GM12878 (cell line): ENCODE measurements around the gene LRGUK.

ENCODE experiments used
- BMI1 ChIP-seq: fragments of 450-650 bp; IDR thresholded peaks from 2 replicates; pipeline ENCODE4 v1.6.1; 2016; ENCODE audit warnings: mild to moderate bottlenecking, moderate library complexity, borderline replicate concordance
- CHD2 ChIP-seq: IDR thresholded peaks from 2 replicates; pipeline ENCODE4 v1.6.1; 2011; ENCODE audit warnings: low read depth, low read length, improper control_type of control experiment, borderline replicate concordance
- EZH2 ChIP-seq: IDR thresholded peaks from 2 replicates; pipeline ENCODE4 v1.6.1; 2012; ENCODE audit warnings: low read depth, mild to moderate bottlenecking, control low read depth, inconsistent platforms, low read length, borderline replicate concordance; ENCODE audit not compliant: control insufficient read depth
- GABPA ChIP-seq: IDR thresholded peaks from 2 replicates; pipeline ENCODE4 v1.6.1; 2014; ENCODE audit warnings: antibody characterized with exemption, low read depth, mild to moderate bottlenecking, inconsistent platforms
- HDGF ChIP-seq: fragments of 450-650 bp; IDR thresholded peaks from 2 replicates; pipeline ENCODE4 v1.6.1; 2016; ENCODE audit warnings: antibody characterized with exemption
- JUND ChIP-seq: IDR thresholded peaks from 2 replicates; pipeline ENCODE4 v1.6.1; 2012; ENCODE audit warnings: low read depth, mild to moderate bottlenecking, low read length, improper control_type of control experiment, moderate library complexity
- POLR2AphosphoS5 ChIP-seq: IDR thresholded peaks from 2 replicates; pipeline ENCODE4 v1.6.1; 2011; ENCODE audit warnings: mild to moderate bottlenecking, low read length, inconsistent platforms
- RCOR1 ChIP-seq: conservative IDR thresholded peaks from 2 replicates; pipeline ENCODE4 v1.6.1; 2012; ENCODE audit warnings: low read depth, low read length, improper control_type of control experiment
- TCF12 ChIP-seq: IDR thresholded peaks from 2 replicates; pipeline ENCODE4 v1.6.1; 2011; ENCODE audit warnings: low read depth, mild to moderate bottlenecking, low read length
- YY1 ChIP-seq: IDR thresholded peaks from 2 replicates; pipeline ENCODE4 v1.6.1; 2011; ENCODE audit warnings: low read depth, mild to moderate bottlenecking, low read length
- TF ChIP-seq, protein P1 (sequence below), 3 experiments: IDR thresholded peaks in 2 of 3; conservative IDR thresholded peaks in 1 of 3; 2 replicates each; pipeline ENCODE4 v1.5.1; 2011; ENCODE audit warnings: low read depth in 3 of 3, low read length in 3 of 3, mild to moderate bottlenecking in 3 of 3, control low read depth in 2 of 3, moderate library complexity in 2 of 3, inconsistent platforms in 1 of 3, mixed read lengths in 1 of 3; ENCODE audit not compliant: control insufficient read depth in 2 of 3, insufficient read depth in 1 of 3; ENCODE audit errors: extremely low read depth in 1 of 3
- TF ChIP-seq, protein P2 (sequence below): IDR thresholded peaks from 2 replicates; pipeline ENCODE4 v1.6.1; 2012; ENCODE audit warnings: mild to moderate bottlenecking, low read depth, low read length
- TF ChIP-seq, protein P3 (sequence below): fragments of 450-650 bp; conservative IDR thresholded peaks from 2 replicates; pipeline ENCODE4 v1.6.1; 2017; ENCODE audit warnings: mild to moderate bottlenecking, moderate library complexity
- TF ChIP-seq, protein P4 (sequence below): IDR thresholded peaks from 2 replicates; pipeline ENCODE4 v1.6.1; 2012; ENCODE audit warnings: low read length, inconsistent platforms

DNA sequence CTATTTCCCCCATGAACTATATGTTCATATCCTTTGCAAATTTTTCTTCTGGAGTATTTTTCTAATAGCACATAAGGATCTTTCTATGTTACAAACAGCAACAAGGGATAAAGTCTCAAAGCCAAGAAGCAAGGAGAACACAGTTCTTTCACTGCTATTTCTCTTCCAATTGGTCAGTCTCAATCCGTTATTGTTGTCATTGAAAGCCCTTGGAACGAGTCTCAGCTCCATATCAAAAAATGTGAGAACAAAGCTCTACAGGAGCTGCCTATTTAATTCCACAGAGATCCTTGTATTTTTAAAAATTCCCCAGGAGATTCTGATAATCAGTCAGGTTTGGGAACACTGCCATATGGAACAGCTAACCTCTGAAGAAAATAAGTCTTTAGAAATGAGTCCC lies 173.8 kb downstream of the LRGUK start:
- no peak for TF ChIP-seq YY1
- no peak for TF ChIP-seq POLR2AphosphoS5
- TF ChIP-seq CHD2: no peak
- TF ChIP-seq, protein P1, sequence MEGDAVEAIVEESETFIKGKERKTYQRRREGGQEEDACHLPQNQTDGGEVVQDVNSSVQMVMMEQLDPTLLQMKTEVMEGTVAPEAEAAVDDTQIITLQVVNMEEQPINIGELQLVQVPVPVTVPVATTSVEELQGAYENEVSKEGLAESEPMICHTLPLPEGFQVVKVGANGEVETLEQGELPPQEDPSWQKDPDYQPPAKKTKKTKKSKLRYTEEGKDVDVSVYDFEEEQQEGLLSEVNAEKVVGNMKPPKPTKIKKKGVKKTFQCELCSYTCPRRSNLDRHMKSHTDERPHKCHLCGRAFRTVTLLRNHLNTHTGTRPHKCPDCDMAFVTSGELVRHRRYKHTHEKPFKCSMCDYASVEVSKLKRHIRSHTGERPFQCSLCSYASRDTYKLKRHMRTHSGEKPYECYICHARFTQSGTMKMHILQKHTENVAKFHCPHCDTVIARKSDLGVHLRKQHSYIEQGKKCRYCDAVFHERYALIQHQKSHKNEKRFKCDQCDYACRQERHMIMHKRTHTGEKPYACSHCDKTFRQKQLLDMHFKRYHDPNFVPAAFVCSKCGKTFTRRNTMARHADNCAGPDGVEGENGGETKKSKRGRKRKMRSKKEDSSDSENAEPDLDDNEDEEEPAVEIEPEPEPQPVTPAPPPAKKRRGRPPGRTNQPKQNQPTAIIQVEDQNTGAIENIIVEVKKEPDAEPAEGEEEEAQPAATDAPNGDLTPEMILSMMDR (IDR thresholded peaks at IDR 0.05 in 2 of 3, conservative IDR thresholded peaks at IDR 0.05 in 1 of 3; ENCODE audit: control insufficient read depth in 2 of 3, extremely low read depth in 1 of 3, insufficient read depth in 1 of 3, low read depth in 3 of 3, low read length in 3 of 3): no peak
- no peak for TF ChIP-seq RCOR1
- no peak for TF ChIP-seq JUND
- no peak for TF ChIP-seq BMI1
- TF ChIP-seq, protein P2, sequence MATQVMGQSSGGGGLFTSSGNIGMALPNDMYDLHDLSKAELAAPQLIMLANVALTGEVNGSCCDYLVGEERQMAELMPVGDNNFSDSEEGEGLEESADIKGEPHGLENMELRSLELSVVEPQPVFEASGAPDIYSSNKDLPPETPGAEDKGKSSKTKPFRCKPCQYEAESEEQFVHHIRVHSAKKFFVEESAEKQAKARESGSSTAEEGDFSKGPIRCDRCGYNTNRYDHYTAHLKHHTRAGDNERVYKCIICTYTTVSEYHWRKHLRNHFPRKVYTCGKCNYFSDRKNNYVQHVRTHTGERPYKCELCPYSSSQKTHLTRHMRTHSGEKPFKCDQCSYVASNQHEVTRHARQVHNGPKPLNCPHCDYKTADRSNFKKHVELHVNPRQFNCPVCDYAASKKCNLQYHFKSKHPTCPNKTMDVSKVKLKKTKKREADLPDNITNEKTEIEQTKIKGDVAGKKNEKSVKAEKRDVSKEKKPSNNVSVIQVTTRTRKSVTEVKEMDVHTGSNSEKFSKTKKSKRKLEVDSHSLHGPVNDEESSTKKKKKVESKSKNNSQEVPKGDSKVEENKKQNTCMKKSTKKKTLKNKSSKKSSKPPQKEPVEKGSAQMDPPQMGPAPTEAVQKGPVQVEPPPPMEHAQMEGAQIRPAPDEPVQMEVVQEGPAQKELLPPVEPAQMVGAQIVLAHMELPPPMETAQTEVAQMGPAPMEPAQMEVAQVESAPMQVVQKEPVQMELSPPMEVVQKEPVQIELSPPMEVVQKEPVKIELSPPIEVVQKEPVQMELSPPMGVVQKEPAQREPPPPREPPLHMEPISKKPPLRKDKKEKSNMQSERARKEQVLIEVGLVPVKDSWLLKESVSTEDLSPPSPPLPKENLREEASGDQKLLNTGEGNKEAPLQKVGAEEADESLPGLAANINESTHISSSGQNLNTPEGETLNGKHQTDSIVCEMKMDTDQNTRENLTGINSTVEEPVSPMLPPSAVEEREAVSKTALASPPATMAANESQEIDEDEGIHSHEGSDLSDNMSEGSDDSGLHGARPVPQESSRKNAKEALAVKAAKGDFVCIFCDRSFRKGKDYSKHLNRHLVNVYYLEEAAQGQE: no peak
- TF ChIP-seq TCF12: no peak
- no peak for TF ChIP-seq EZH2
- no peak for TF ChIP-seq HDGF
- TF ChIP-seq, protein P3, sequence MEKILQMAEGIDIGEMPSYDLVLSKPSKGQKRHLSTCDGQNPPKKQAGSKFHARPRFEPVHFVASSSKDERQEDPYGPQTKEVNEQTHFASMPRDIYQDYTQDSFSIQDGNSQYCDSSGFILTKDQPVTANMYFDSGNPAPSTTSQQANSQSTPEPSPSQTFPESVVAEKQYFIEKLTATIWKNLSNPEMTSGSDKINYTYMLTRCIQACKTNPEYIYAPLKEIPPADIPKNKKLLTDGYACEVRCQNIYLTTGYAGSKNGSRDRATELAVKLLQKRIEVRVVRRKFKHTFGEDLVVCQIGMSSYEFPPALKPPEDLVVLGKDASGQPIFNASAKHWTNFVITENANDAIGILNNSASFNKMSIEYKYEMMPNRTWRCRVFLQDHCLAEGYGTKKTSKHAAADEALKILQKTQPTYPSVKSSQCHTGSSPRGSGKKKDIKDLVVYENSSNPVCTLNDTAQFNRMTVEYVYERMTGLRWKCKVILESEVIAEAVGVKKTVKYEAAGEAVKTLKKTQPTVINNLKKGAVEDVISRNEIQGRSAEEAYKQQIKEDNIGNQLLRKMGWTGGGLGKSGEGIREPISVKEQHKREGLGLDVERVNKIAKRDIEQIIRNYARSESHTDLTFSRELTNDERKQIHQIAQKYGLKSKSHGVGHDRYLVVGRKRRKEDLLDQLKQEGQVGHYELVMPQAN: no peak
- TF ChIP-seq GABPA: no peak
- TF ChIP-seq, protein P4, sequence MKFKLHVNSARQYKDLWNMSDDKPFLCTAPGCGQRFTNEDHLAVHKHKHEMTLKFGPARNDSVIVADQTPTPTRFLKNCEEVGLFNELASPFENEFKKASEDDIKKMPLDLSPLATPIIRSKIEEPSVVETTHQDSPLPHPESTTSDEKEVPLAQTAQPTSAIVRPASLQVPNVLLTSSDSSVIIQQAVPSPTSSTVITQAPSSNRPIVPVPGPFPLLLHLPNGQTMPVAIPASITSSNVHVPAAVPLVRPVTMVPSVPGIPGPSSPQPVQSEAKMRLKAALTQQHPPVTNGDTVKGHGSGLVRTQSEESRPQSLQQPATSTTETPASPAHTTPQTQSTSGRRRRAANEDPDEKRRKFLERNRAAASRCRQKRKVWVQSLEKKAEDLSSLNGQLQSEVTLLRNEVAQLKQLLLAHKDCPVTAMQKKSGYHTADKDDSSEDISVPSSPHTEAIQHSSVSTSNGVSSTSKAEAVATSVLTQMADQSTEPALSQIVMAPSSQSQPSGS: no peak
